CD4-positive, alpha-beta T cell treated with Interleukin-2 at 100 ng/mL for 4 hours (primary cell): ENCODE data around the gene RNF5.
"Not testable (repeated sequence)": the region's sequence is repeated elsewhere in the genome, so short reads cannot be mapped to it uniquely, and the experiment has no call there.

Experiments
- DNase-seq: peaks from one replicate; pipeline ENCODE4 v3.0.0-alpha.2; 2020; ENCODE audit warnings: low spot score

The RNF5 gene

DNA sequence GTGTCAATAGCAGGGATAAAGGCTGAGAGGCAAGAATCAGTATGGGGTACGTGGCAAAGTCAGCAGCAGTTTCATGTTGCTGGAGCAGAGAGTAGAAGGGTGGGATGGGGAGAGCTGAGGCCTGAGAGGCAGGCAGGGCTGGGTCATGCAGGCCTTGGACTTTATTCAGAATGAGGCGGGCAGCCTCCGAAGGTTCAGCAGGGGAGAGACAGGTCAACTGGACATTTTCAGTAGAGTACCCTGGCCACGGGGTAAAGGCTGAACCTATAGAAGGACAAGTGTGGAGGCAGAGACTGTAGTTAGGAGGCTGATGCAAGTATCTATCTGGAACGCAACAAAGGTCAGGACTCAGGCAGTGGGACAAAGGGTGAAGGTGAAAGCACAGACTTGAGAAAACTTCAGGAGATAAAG lies 32.0 kb downstream of the RNF5 start:
- DNase-seq, result no peak

DNA sequence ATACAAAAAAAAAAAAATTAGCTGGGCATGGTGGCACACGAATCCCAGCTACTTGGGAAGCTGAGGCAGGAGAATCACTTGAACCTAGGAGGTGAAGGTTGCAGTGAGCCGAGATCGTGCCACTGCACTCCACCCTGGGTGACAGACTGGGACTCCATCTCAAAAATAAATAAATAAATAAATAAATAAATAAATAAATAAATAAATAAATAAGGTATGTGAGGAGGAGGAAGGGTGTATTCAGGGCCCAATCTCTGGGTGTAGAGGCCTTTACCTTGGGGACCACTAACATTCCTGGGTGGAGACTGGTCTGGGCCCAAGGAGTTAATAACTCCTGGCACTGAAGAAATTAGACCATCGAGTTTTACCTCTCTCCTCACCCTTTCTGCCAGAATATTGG lies 33.2 kb downstream of the RNF5 start:
- not testable (repeated sequence) for DNase-seq

DNA sequence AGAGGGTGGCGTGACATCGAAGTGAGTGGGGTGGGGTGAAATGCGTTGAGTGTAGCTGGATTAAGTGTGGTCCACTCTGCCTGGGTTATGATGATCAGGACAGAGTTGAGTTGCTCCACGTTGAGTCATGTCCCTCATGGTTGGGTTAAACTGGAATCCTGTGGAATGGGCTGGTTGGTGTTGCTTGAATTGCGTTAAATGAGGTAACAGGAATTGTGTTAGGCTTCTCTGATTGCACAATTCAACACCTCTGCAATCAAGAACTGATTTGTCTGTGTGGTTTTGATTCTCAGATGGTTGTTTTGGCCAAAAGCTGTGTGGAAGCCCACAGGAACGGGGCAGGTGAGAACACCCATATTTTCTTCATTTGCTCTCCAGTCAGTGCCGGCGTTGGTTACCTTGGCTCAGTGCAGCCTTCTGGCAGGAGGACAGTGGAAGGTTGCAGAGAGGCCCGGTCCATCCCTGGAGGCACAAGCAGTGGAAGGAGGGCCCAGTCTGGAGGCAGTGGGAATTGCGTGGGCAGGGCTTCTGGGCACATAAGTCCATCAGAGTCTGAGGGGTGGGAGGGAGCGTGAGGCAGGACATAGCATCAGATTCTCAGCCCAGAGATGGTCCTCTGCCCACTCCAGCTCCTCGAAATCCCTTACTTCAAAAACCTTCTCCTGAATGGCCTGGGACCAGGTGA lies 34.0 kb downstream of the RNF5 start:
- no peak for DNase-seq

DNA sequence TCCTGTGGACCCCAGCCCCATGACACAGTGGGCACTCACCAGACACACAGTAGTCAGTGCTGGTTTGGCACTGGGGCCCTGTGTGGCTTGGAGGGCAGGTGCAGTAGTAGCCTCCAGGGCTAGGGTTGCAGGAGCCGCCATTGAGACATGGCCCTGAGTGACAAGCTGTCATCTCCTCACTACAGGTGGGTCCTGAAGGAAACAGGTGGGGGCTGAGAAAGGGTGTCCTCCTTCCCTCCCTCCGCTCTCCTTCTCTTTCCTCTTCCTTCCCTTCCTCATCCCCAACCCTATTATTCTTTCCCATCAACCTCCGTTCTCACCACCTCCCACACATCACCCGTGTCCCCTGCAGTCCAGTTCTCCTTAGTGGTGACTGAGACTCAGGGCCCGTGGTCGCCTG lies 35.4 kb downstream of the RNF5 start:
- no peak for DNase-seq

DNA sequence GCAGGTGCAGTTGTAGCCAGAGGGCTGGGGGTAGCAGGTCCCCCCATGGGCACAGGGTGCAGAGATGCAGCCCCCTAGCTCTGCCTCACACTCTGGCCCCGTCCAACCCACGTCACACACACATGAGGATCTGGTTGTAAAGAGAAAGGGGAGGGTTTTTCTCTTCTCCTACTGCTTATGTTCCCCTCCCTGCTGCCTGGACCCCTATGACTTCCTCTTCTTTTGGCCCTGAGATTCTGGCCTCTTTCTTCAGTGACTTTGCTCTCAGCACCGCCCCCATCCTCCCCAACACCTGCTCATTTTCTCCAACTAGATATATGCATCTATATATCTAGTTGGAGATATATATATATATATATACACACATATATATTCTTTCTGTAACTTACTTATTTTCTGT lies 35.9 kb downstream of the RNF5 start:
- no peak for DNase-seq

DNA sequence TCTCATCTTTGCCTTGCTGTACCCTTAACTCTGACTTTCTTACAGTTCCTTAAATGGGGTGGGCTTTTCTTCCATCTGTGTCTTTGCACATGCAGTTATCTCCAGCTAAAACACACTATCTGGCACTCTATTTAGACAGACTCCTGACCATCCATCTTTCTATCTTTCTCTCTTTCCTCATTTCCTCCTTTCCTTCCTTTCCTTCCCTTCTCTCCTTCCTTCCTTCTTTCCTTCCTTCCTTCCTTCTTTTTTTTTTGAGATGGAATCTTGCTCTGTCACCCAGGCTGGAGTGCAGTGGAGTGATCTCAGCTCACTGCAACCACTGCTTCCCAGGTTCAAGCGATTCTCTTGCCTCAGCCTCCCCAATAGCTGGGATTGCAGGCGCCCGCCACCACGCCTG lies 37.4 kb downstream of the RNF5 start:
- DNase-seq, result no peak

DNA sequence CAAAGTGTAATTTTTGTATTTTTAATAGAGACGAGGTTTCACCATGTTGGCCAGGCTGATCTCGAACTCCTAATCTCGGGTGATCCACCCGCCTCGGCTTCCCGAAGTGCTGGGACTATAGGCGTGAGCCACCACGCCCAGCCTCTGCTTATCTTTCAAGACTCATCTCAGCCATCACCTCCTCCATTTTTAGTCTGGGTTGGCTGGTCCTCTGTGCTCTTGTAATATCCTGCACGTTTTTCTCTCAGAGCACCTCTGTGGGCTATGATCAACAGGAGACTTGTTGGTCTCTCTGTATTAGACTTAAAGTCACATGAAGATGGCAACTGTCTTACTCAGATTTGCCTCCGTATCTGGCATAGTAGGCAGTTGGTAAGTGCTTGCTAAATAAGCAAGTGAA lies 38.1 kb downstream of the RNF5 start:
- no peak for DNase-seq

DNA sequence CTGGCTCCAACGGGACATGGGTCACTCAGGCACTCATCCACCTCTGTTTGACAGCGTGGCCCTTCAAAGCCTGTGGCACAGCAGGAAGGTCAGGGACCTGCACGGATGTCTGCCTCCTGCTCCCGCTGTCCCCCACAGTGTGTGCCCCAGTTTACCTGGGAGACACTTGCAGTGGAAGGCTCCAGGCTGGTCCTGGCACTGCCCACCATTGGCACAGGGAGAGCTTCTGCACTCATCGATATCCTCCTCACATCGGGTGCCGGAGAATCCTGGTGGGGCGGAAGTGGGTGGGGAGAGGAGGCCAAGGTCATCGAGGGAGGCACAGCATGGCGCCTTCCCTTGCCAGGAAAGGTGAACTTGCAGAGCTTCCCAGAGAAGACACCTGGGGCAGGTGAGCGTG lies 38.8 kb downstream of the RNF5 start:
- DNase-seq, result no peak

DNA sequence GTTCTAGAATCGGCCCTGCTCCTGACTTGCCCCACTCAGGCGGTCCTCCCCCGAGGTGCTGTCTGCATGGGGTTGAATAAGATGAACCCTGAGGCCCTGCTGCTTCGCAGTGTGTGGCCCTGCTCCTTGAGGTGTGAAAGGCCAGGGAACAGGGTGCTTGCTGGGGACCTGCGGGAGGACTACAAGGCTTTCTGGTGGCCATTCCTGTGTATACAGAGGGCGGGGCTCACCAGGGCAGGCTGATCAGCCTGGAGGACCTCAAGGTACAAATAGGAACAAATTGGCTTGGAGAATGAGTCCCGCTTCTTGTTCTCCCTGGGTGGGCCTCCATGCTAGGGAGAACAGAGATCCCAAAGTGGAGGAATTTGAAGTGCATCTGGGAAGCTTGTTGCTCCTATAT lies 40.0 kb downstream of the RNF5 start:
- DNase-seq, result no peak

DNA sequence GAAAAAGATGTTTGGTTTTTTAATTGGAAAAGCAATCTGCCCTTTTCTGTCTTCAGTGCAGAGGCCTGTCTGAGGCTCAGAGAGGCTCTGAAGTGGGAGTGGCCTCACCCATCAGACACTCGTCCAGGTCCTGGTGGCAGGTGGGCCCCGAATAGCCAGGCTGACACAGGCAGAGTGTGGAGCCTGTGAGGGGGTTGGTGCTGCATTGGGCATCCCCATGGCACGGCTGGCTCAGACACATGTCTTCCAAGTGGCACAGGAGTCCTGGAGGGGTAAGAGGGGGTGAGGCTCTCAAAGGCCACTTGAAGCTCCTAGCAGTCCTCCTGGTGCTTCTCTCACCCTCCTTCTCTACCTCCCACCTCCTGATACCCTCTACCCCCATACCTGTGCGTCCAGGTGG lies 41.8 kb downstream of the RNF5 start:
- DNase-seq, result no peak

DNA sequence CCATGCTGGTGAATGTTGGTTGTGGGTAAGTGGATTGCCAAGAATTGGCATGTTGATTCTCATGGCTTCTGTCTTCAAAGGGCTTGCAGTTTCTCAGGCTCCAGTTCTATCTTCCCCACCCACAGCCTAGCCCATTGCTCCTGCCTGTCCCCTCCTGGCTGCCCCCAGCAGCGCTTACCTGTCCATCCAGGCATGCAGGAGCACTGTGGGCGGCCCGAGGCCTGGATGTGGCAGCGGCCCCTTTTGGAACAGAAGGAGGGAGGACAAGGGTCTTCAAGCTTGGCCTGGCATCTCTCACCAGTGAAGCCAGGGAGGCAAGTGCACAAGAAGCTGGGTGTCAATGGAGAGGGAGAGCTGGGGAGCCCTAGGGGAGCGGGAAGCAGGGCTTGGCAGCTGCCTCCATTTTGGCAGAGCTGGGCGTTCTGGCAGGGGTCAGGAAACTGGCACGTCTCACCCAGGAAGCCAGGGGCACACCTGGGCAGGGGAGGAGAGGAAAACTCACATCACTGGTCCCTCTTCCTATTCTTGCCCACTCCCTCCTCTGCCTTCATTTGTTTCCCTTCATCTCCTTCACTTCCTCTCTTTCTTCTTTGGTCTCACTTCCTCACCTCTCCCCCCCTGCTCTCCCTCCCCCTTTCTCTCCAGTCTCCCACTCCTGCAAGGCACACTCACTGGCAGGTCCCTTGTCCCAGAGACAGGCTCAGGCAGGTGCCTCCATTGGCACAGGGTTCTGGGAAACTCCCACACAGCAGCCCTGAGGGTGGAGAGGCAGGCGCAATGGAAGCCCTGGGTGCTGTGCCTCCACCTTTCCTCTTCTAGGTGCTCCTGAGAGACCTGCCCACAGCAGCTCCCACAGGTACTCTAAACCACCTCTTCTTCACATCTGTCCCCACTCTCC lies 44.4 kb downstream of the RNF5 start:
- no peak for DNase-seq

DNA sequence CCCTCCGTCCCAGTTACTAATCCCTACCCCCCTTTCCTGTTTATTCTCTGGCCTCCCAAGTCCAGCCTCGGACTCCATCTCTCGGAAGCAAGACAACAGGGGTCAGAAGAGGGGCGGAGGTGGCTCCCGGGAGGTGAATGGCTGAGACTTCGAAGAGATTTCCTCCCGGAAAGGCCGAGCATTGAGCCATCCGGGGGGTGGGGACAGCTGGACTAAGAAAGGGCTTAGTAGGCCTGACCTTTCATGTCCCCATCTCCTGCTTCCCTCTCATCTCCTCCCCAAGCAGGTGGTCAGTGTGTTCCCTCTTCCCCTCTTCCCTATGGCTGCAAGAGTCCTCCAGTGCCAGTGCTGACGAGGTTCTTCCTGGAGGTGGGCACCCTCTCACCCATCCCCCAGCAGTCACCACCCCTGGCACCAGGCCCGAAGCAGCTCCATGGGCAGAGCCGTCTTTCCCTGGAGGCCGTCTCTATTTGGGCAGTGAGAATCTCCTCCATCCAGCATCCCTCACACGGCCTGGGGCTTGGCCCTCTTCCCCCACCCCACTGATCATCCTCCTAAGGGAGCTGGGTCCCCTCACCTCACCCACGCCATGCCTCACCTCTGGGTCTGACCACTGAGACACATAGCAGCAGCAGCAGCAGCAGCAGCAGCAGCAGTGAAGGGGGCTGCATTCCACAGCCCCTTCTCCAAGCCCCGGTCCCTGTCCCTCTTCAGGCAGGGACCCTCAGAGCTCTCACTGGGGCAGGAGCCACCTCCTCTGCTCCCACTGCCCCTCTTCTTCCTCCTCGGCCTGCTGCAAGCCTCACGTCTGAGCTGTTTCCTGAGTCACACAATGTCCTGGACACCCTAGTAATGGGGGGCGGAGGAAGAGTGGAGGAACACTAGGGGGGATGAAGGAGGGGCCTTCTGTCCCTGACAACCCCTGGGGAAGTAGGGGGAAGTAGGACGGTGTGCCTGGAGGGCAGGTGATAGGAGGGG lies 45.3 kb downstream of the RNF5 start, which contains the start of gene NOTCH4:
NOTCH4 (minus strand) TSS at position 810 of the 978 bp plus-strand sequence; CDS start at position 671, 139 bp downstream.
- DNase-seq, result no peak

DNA sequence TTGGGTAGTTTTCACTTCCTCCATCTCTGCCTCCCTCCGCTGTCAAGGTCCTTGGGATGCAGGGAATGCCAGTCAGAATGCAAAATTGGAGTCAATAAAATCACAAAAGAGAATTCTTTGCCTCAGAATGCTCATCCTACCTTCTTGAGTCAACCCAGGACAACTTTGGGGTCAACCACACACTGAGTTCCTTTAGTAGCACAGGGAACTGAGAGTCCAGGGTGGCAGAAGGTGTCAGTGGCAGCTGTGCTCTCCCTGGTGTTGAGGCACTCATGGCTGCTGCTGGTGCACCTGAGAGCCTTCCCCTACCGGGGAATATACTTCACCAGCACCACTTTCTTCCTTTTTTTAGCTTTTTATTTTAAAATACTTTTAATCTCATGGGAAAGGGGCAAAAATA lies 46.5 kb downstream of the RNF5 start:
- no peak for DNase-seq

DNA sequence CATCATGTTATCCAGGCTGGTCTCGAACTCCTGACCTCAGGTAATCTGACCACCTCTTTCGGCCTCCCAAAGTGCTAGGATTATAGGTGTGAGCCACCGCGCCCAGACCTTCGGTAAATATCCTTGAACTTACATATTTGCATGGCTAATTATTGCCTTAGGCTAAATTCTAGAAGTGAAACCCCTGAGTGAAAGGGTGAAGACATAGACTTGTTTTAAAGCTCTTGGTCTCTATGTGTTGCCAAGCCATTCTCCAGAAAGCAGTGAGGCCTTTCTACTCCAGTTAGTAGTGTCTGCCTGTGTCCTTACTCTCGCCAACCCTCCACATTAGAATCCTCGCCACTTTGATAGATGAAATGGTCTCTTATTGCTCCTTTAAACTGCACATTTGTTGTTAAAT lies 48.2 kb downstream of the RNF5 start:
- no peak for DNase-seq
